GM19455 (cell line): ENCODE measurements around the gene NARS2.
"Not testable (repeated sequence)": the region's sequence is repeated elsewhere in the genome, so short reads cannot be mapped to it uniquely, and the experiment has no call there.

Experiments used
- ATAC-seq: cut with Tn5 transposase; IDR thresholded peaks from one replicate; pipeline ENCODE4 v1.9.1; 2021; ENCODE audit not compliant: unreplicated experiment

Gene NARS2, protein sequence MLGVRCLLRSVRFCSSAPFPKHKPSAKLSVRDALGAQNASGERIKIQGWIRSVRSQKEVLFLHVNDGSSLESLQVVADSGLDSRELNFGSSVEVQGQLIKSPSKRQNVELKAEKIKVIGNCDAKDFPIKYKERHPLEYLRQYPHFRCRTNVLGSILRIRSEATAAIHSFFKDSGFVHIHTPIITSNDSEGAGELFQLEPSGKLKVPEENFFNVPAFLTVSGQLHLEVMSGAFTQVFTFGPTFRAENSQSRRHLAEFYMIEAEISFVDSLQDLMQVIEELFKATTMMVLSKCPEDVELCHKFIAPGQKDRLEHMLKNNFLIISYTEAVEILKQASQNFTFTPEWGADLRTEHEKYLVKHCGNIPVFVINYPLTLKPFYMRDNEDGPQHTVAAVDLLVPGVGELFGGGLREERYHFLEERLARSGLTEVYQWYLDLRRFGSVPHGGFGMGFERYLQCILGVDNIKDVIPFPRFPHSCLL

DNA sequence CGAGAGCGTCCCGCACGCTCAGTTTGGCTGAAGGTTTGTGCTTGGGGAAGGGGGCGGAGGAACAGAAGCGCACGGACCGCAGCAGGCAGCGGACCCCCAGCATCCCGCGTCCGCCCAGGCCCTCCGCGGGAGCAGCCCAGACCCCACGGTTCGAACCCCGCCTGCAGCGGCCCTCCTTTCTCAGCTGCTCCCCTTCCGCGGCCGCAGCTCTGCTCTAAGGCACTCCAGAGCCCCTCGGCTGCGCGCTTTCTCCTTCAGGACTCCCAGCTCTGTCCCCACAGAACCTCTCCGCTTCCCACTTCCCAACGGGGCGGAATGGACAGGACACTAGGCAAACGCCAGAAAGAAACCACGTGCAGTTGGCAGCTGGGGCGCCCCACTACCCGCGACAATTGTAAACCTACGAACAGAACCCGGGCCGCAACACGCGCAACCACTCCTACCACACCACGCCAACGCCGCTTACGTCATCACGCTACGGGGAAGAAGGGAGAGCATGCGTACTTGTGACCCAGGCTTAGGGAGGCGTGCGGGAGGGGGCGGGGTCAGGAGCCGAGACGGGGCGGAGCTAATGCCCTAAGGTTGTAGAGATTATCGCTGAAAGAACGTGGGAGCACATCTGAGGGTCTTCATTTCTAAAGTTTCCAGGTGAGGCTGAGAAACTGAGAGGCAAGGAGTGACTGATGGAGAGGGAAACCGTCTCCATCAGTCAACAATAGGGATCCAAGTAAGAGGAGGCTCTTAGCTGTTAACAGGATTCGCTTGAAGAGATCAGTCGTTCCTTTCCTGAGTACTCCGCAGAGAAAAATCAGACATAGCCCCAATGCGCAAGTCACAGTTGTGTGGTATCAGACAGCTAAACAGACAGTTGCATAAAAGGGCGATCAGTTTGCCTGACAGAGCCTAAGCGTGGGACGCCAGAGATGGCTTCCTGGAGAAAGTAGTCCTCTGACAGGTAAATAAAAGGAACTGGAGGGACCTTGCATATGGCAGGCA is at the start of gene NARS2:
Gene NARS2 (minus strand): TSS at position 479 of the 996 bp plus-strand sequence. CDS start 376 bp downstream, at position 103.
- ATAC-seq = peak; percentile 93

DNA sequence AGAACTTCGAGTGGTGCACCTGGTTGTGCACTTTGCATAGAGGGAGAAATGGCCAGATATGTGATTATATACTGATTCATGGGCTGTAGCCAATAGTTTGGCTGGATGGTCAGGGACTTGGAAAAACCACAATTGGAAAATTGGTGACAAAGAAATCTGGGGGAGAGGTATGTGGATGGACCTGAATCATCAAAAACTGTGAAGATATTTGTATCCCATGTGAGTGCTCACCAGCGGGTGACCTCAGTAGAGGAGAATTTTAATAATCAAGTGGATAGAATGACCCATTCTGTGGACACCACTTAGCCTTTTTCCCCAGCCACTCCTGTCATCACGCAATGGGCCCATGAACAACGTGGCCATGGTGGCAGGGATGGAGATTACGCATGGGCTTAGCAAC is 48.0 kb upstream of the NARS2 start:
- no peak for ATAC-seq

DNA sequence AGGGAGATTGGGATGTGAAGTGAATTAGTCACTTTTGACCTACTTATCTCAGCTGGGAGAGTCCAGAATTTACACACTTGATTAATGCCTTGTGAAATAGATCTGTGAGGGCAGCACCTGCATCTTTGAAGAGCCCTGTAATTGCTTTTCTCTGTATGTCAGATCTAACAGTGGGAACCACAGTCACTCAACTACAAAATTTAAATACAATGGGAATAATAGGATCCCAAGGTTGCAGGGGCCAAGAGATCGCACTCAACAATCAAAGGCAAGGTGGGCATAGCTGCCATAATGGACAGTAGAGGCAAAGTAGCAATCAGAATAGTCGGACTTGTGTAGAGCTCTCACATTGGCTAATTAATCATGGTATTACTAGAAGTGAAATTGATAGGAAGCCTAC is 45.5 kb upstream of the NARS2 start:
- ATAC-seq = no peak

DNA sequence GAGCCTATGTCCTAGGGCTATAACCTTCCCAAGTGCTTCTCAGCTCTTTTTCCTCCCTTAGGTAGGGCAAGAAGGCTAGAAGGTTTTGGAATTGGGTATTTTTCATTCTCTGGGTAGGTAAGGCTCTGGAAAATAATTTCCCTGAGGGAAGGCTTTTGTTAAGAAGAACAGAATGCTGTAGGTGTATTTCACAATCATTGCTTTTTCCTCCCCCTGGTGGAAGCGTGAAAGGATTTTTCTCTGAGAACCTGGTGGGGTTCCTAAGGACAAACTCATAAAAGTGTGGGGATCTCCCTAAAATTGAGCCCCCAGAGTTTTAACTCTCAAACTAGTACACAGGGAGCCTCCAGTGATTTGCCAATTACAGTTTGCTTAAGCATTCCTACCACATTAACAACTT is 41.1 kb upstream of the NARS2 start:
- ATAC-seq = no peak

DNA sequence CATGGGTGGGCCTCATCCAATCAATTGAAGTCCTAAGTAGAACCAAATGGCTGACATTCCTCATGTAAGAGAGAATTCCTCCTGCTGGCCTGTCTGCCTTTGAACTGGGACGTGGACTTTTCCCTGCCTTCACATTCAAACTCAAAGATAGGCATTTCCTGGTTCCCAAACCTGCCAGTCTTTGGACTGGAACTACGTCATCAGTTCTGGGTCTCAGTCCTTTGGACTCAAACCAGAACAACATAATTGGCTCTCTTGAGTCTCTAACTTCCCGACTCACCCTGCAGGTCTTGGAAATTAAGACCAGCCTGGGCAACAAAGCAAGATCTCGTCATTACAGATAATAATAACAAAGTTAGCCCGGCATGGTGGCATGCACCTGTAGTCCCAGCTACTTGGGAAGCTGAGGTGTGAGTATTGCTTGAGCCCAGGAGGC is 38.7 kb upstream of the NARS2 start:
- ATAC-seq = no peak

DNA sequence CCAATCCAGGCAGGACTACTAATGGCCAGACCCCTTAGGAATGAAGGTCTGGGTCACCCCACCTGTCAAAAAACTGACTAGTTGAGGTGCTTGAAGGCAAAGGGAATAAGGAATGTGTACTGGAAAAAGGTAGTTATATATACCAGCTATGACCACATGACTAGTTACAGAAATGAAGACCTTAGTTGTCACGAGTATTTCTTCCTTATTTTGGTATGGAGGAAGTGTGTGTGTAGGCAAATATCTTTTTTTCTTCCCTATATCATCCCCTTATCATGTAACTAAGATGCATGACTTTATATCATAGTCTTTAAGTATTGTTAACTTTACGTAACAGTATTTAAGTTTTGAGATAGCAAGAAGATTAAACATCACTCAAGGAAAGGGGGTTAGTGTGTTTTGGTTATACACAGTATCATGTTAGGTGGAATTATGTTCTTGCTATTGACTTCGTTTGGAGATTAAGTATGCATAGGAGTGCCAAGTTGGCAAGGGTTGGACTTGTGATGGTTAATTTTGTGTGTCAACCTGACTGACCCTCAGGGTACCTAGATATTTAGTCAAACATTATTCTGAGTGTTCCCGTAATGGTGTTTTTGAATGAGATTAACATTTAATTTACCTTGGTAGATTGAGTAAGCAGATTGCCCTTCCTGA is 38.2 kb upstream of the NARS2 start:
- no peak for ATAC-seq

DNA sequence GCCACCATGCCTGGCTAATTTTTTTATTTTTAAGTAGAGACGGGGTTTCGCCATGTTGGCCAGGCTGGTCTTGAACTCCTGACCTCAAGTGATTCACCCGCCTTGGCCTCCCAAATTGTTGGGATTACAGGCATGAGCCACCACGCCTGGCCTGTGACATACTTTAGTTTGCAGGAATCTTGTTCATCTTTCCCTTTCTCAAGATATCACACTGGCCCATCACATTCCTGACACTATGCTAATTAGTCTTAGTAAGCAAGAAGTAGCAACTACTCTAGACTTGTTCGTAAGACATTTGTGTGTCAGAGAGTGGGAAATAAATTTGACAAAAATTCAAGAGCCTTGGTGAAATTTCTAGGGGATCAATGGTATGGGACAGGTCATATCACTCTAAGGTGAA is 34.7 kb upstream of the NARS2 start:
- ATAC-seq = not testable (repeated sequence)

DNA sequence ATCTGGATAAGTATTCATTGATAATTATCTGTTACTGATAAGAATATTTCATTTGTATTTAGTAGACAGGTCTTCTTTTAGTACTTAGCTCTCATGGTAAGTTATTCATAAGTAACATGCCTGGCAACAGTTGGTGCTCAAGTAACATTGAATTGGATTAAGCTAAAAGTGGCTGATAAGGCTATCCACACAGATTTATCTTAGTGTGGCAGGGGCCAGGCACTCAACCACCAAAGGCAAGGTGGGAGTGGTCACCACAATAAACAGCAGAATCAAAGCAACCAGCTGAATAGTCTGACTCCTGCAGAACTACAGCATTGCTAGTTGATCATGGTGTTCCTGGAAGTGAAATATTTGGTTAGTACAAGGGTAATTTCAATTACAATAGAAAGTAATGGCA is 33.0 kb upstream of the NARS2 start:
- no peak for ATAC-seq

DNA sequence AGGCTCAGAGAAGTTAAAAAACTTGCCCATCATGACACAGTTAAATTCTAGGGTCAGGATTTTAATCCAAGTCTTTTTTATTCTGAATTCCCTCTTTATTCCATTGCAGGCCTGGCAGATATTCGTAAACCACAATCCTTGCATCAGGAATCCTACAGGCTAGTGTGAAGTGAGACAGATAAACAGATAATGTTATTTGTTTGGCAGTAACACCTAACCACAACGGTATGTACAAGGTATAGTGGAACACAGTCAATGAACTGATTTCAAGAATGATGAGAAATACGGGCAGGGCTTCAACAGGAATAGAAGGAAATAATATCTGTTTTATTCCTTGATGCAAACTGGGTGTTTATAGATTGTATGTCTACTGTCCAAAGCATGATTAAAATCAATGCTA is 32.0 kb upstream of the NARS2 start:
- no peak for ATAC-seq

DNA sequence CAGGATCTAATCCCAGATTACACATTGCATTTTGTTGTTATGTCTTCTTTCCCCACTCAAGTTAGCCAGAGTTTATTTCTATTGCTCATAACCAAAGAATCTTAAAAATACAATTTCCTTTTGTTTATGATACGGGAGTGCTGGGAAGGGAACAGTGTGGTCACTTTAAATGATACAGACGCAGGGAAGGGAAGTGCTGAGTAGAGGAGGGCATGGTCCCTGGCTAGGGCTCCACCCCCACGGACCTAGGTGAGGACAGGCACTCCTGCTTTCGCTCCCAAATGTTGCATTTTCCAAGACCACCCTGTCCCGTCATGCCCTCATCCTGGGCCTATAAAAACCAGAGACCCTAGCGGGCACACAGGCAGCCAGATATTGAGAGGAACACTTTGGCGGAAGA is 30.6 kb upstream of the NARS2 start:
- no peak for ATAC-seq

DNA sequence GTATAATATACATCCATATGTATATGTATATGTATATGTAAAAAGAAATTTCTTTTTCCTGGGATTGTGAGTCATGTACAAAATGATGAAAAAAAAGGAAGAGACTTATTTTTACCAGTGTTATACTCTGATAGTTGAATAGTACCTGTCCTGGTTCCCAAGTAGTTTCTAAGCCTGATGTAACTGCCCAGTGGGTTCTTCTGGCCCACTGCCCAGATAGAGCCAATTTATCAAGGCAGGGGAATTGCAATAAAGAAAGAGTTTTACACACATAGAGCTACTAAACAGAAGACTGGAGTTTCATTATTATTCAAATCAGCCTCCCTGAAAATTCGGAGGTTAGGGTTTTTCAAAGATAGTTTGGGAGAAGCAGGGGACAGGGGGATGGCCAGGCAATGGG is 29.1 kb upstream of the NARS2 start:
- ATAC-seq = no peak

DNA sequence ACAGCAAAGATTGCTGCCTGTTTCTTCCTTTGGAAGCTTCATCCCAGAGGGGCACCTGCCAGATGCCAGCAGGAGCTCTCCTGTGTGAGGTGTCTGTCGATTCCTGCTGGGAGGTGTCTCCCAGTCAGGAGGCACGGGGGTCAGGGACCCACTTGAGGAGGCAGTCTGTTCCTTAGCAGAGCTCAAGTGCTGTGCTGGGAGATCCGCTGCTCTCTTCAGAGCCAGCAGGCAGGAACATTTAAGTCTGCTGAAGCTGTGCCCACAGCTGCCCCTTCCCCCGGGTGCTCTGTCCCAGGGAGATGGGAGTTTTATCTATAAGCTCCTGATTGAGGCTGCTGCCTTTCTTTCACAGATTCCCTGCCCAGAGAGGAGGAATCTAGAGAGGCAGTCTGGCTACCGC is 28.1 kb upstream of the NARS2 start:
- ATAC-seq = not testable (repeated sequence)

DNA sequence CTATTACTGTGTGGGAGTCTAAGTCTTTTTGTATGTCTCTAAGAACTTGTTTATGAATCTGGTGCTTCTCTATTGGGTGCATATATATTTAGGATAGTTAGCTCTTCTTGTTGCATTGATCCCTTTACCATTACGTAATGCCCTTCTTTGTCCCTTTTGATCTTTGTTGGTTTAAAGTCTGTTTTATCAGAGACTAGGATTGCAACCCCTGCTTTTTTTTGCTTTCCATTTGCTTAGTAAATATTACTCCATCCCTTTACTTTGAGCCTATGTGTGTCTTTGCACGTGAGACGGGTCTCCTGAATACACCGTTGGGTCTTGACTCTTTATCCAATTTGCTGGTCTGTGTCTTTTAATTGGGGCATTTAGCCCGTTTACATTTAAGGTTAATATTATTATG is 26.4 kb upstream of the NARS2 start:
- not testable (repeated sequence) for ATAC-seq

DNA sequence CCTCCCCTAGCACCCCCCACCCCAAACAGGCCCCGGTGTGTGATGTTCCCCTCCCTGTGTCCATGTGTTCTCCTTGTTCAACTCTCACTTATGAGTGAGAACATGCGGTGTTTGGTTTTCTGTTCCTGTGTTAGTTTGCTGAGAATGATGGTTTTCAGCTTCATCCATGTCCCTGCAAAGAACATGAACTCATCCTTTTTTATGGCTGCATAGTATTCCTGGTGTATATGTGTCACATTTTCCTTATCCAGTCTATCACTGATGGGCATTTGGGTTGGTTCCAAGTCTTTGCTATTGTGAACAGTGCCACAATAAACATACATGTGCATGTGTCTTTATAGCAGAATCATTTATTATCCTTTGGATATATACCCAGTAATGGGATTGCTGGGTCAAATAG is 22.9 kb upstream of the NARS2 start:
- ATAC-seq = not testable (repeated sequence)

DNA sequence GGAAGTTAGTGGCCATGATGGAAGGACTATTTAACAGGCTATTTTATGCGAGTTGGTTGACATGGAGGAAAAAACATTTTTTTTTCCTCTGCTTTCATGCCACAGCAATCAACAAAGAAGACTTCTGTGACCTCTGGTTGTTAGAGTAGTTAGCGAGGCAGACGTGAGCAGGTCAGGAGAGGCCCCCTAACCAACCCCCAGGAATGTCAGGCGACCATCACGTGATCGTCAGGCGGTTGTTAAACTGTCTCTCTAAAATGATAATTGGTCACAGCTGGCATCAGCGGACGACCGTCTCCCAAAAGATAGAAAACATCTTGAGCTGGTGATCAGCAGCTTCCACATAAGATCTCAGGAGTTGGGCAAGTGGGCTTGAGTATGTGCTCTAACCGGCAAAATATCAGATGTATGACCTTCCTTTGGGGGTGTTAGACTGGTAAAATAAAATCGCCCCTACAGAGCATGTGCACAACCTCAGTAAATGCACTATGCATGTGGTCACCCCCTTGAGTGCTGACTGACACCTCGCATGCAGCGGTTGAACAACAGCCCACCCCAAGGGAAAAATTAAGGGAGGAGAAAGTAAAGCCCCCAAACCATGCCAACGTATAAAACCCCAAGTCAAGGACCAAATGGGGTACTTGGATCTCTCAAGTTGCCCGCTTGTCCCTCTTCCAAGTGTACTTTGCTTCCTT is 20.9 kb upstream of the NARS2 start:
- ATAC-seq = no peak

DNA sequence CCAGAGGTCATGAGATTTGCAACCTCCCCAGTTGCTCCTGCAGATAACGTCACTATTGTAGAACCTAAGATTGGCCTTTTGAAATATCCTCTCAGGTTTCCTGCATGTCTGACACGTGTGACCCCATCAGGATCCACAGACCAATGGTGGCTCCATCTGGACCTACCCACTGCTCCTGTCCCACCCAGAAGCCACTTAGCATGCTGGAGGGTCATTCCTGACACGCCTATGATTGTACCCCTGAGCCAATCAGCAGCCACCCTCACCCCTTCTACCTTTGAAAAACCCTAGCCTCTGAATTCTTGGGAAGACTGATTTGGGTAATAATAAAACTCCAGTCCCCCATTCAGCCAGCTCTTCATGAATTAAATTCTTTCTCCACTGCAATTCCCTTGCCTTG is 20.1 kb upstream of the NARS2 start:
- ATAC-seq = no peak

DNA sequence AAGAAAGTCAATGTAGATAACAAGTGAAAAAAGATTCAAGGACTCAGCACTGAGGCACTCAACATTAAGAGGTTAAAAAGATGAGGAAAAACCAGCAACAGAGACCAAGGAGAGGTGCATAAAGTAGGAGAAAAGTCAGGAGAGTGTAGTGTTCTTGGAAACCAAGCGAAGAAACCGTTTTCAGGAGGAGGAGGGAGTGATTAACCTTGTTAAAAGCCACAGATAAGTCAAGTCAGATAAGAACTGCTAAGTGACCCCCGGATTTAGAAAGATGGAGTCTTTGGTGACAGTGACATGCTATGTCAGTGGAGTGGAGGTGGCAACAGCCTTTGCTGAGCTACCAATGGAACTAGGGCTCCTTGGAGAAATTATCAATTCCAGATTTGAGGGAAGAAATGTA is 13.9 kb upstream of the NARS2 start:
- ATAC-seq = no peak

DNA sequence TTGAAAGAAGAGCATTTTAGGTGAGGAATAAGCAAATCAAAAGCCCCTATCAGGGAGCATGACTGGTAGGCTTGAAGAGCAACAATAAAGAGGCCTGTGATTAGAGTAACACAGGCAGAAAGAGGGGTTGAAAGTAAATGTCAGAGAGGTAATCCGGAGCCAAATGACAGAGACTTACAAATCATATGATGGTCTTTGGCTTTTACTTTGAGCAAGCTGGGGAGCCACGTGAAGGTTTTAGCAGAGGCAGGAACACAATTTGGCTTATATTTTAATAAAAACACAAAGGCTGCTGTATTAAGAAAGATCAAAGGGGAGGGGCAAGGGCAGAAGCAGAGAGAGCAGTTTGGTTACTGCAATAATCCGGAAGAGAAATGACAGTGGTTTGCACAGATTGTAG is 12.8 kb upstream of the NARS2 start:
- ATAC-seq = no peak

DNA sequence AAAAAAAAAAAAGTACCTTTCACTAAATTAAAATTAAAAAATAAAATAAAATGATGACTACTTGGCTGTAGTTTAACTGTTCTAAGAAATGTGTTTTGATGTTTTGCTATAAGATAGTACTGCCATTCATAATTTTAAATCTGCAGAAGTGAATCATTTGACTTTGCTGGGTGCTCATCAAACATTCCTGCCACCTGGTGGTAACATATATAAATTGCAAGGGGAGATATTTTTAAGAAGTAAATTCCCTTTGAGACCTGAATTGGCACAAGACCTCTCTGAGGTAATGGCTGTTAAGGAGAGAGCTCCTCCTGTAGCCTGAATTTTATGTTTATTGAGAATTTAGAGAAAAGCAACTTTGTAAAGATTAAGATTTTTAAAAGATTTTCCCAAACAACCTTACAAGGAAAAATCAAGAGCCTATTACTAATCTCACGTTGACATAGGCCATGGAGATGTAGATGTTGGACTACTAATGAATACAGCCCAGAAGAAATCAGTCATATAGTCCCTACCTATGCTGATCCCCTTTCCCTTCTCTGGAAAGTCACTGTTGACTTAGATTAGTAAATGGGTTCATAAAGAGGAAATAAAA is 11.9 kb upstream of the NARS2 start:
- no peak for ATAC-seq

DNA sequence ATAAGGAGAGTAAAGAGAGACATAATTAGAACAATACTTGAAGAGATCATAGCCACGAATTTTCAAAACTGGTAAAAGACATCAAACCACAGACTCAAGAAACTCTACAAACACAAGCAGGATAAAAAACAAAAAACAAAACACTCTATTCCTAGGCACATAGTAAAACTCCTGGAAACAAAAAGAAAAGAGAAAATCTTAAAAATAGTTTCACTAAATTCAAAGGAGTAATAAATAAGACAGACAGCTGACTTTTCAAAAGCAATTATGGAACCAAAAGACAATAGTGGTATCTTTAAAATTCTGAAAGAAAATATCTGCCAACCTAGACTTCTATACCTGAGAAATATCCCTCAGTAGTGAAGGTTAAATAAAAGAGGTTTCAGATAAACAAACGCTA is 9.2 kb upstream of the NARS2 start:
- no peak for ATAC-seq
